Astrocyte of the spinal cord (primary cell): Measurements from ENCODE around the gene SUGP1.

Experiments
- DNase-seq: peaks from one replicate; pipeline ENCODE4 v3.0.0; 2011; ENCODE audit warnings: low read depth, low spot score
- H3K4me3 ChIP-seq: 2 replicates; pipeline ENCODE4 v1.5.1; 2011; ENCODE audit warnings: low read depth, mild to moderate bottlenecking, low read length, moderate library complexity
- CTCF ChIP-seq: IDR thresholded peaks from 2 replicates; pipeline ENCODE4 v1.5.1; 2012; ENCODE audit warnings: low read depth, mild to moderate bottlenecking, low read length, inconsistent platforms
- in situ Hi-C: cut with HindIII; loops from 2 replicates; pipeline ENCODE4 v1.10.0; 2017; ENCODE audit warnings: low sequenced_read_pairs

Gene SUGP1

GRCh38 chr19:19304186-19304965 is 15.9 kb downstream of the SUGP1 start:
- DNase-seq: peak; percentile 12
- in situ Hi-C loops: no loop called here
- TF ChIP-seq CTCF: no peak
- no peak overlapping the region for H3K4me3 ChIP-seq

- H3K4me3 ChIP-seq: no peak overlapping the region
- no peak for DNase-seq
- TF ChIP-seq CTCF: no peak
- in situ Hi-C loops: no loop called here
These were observed 16.9 kb downstream of the SUGP1 start for GRCh38 chr19:19303411-19303810.

GRCh38 chr19:19300613-19301012 is 19.7 kb downstream of the SUGP1 start:
- in situ Hi-C loops: no loop called here
- H3K4me3 ChIP-seq: no peak overlapping the region
- TF ChIP-seq CTCF: no peak
- DNase-seq: no peak

DNA sequence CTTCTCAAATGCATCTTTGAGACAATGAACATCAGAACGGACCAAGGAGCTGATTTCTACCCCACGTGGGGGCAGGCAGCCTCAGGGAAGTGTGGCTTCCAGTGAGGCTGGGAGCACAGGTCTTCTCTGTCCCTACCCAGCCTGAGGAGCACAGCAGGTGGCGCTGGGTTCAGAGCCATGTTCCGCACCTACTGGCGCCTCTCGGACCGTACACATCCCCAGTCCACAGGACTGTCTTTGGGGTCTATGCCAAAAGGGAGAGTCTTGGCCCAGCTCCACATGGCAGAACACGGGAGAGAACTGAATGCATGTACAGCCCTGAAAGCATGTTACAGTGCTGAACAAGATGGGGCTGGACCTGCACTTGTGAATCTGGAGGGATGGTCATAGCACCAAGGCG is 22.6 kb downstream of the SUGP1 start:
- no peak for TF ChIP-seq CTCF
- no peak for DNase-seq
- in situ Hi-C loops: no loop called here
- H3K4me3 ChIP-seq: no peak overlapping the region

- DNase-seq: no peak
- H3K4me3 ChIP-seq: no peak overlapping the region
- in situ Hi-C loops: no loop called here
- TF ChIP-seq CTCF: no peak
These were observed 23.2 kb downstream of the SUGP1 start for GRCh38 chr19:19296953-19297689.

- DNase-seq: no peak
- no peak overlapping the region for H3K4me3 ChIP-seq
- in situ Hi-C loops: no loop called here
- TF ChIP-seq CTCF: no peak
These were observed 25.4 kb downstream of the SUGP1 start for GRCh38 chr19:19294914-19295313.
